Activated CD4-positive, CD25-positive, alpha-beta regulatory T cell (primary cell): ENCODE data around the gene HGS.

Source experiments
- DNase-seq, 4 experiments: peaks; one replicate each; lab custom pipeline; 2025; lab: John Stamatoyannopoulos, UW

HGS gene

GRCh38 chr17:81685108-81685507, 1.3 kb downstream of the HGS start:
- DNase-seq: peak in 2 of 4 experiments; percentile 21 to 32

- no peak for DNase-seq
Observed at GRCh38 chr17:81686614-81687013, 2.8 kb downstream of the HGS start.

GRCh38 chr17:81687770-81688541, 4.1 kb downstream of the HGS start:
- no peak for DNase-seq

GRCh38 chr17:81688616-81689015, 4.8 kb downstream of the HGS start:
- DNase-seq: no peak

GRCh38 chr17:81690066-81690465, 6.3 kb downstream of the HGS start:
- no peak for DNase-seq

GRCh38 chr17:81690549-81690948, 6.7 kb downstream of the HGS start:
- DNase-seq: no peak

- DNase-seq: no peak
Observed at GRCh38 chr17:81691196-81691595, 7.4 kb downstream of the HGS start.

- no peak for DNase-seq
Observed at GRCh38 chr17:81691608-81692007, 7.8 kb downstream of the HGS start.

GRCh38 chr17:81693509-81694210, 9.8 kb downstream of the HGS start:
- no peak for DNase-seq

- no peak for DNase-seq
Observed at GRCh38 chr17:81694810-81695209, 11.0 kb downstream of the HGS start.

- no peak for DNase-seq
Observed at GRCh38 chr17:81695211-81695610, 11.4 kb downstream of the HGS start.

GRCh38 chr17:81695801-81696200, 12.0 kb downstream of the HGS start:
- DNase-seq: no peak

- DNase-seq: no peak
Observed at GRCh38 chr17:81696218-81696941, 12.6 kb downstream of the HGS start.

- no peak for DNase-seq
Observed at GRCh38 chr17:81697261-81698044, 13.6 kb downstream of the HGS start.

GRCh38 chr17:81700353-81701287, 16.8 kb downstream of the HGS start:
- DNase-seq: no peak

- no peak for DNase-seq
Observed at GRCh38 chr17:81701288-81702071, 17.7 kb downstream of the HGS start.

GRCh38 chr17:81702934-81703746, 19.3 kb downstream of the HGS start, which contains the start of gene MRPL12:
MRPL12 (plus strand) TSS chr17:81703367; CDS start chr17:81703502, 135 bp downstream.
- peak; percentile 75 to 81 (median 80) for DNase-seq

GRCh38 chr17:81703747-81704654, 20.2 kb downstream of the HGS start:
- DNase-seq: no peak
